ENCODE measurements around the gene SPRED1. TPM values are rescaled to one million over a fixed set of nuclear protein-coding genes. Genes with fewer than 3 reads are reported as not detected.

The SPRED1 gene
- total RNA-seq, 1 donor from 2014 or later, result 29.3 TPM

- Mint-ChIP-seq H3K27ac (ENCODE audit: unreplicated experiment) (no peak overlapping the region), H3K36me3 (ENCODE audit: low read depth, unreplicated experiment) (no peaks in the 10 kb centered on the region), H3K9me3 (ENCODE audit: unreplicated experiment) (no peaks in the 10 kb centered on the region), H3K27me3 (ENCODE audit: unreplicated experiment) (no peaks in the 10 kb centered on the region), H3K4me1 (ENCODE audit: unreplicated experiment) (peaks cover 7% of the 10 kb centered on the region), H3K4me3 (ENCODE audit: unreplicated experiment) (no peak overlapping the region)
- DNase-seq (ENCODE audit: low spot score), result no peak
- no peak for TF ChIP-seq CTCF (IDR thresholded peaks at IDR 0.05; ENCODE audit: unreplicated experiment)
Observed at GRCh38 chr15:38398134-38398533, 145.5 kb downstream of the SPRED1 start.

- Mint-ChIP-seq H3K4me1 (ENCODE audit: unreplicated experiment) (peaks cover 7% of the 10 kb centered on the region), H3K36me3 (ENCODE audit: low read depth, unreplicated experiment) (no peaks in the 10 kb centered on the region), H3K27me3 (ENCODE audit: unreplicated experiment) (no peaks in the 10 kb centered on the region), H3K27ac (ENCODE audit: unreplicated experiment) (no peak overlapping the region), H3K4me3 (ENCODE audit: unreplicated experiment) (no peak overlapping the region), H3K9me3 (ENCODE audit: unreplicated experiment) (no peaks in the 10 kb centered on the region)
- TF ChIP-seq CTCF (IDR thresholded peaks at IDR 0.05; ENCODE audit: unreplicated experiment), result no peak
- DNase-seq (ENCODE audit: low spot score), result no peak
Observed at GRCh38 chr15:38401106-38401505, 148.5 kb downstream of the SPRED1 start.

- TF ChIP-seq CTCF (IDR thresholded peaks at IDR 0.05; ENCODE audit: unreplicated experiment), result no peak
- Mint-ChIP-seq H3K36me3 (ENCODE audit: low read depth, unreplicated experiment) (no peaks in the 10 kb centered on the region), H3K27ac (ENCODE audit: unreplicated experiment) (no peak overlapping the region), H3K27me3 (ENCODE audit: unreplicated experiment) (no peaks in the 10 kb centered on the region), H3K9me3 (ENCODE audit: unreplicated experiment) (no peaks in the 10 kb centered on the region), H3K4me1 (ENCODE audit: unreplicated experiment) (peaks cover 7% of the 10 kb centered on the region), H3K4me3 (ENCODE audit: unreplicated experiment) (no peak overlapping the region)
- DNase-seq (ENCODE audit: low spot score), result no peak
Observed at GRCh38 chr15:38401701-38402100, 149.1 kb downstream of the SPRED1 start.

GRCh38 chr15:38406436-38406835 is 153.8 kb downstream of the SPRED1 start:
- no peak overlapping the region for H3K4me3 Mint-ChIP-seq (ENCODE audit: unreplicated experiment)
- no peaks in the 10 kb centered on the region for H3K27me3 Mint-ChIP-seq (ENCODE audit: unreplicated experiment)
- no peak overlapping the region for H3K27ac Mint-ChIP-seq (ENCODE audit: unreplicated experiment)
- DNase-seq (ENCODE audit: low spot score), result no peak
- H3K4me1 Mint-ChIP-seq (ENCODE audit: unreplicated experiment), result peaks cover 2% of the 10 kb centered on the region
- no peaks in the 10 kb centered on the region for H3K36me3 Mint-ChIP-seq (ENCODE audit: low read depth, unreplicated experiment)
- no peak for TF ChIP-seq CTCF (IDR thresholded peaks at IDR 0.05; ENCODE audit: unreplicated experiment)
- no peaks in the 10 kb centered on the region for H3K9me3 Mint-ChIP-seq (ENCODE audit: unreplicated experiment)

Other genes with a start within 250 kb of the SPRED1 start
- 24.6 TPM for gene FAM98B, start 201.3 kb downstream of the SPRED1 start, total RNA-seq (ENCODE audit: unreplicated experiment)